ENCODE results near the gene SFSWAP.

DNA sequence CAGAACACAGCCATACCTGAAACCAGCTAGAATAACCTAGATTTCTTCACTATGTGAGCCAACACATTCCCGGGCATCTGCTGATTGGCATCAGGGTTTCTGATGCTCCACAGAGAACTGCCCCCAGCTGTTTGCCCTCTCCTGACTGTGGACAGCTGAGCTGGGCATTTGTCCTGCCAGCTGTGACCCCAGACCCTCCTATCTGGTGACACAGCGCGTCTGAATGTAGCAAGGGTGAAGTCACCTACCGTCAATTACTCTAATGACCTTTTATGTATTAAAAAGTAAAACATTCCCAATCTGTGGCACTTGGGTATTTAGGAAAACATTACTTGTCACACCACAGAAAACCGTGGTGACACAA, 29.7 kb upstream of the SFSWAP start:
- TF ChIP-seq POLR2A (IDR thresholded peaks at IDR 0.05; ENCODE audit: insufficient read depth in 1 of 2, low read depth in 2 of 2, low read length in 2 of 2) (no peak), YY1 (IDR thresholded peaks at IDR 0.05; ENCODE audit: insufficient read depth, insufficient replicate concordance, low read depth, low read length) (no peak)
